SK-N-MC (cell line): ENCODE data around the gene ASTL.

Experiments
- EZH2 ChIP-seq: fragments of 200-600 bp; sonication (generic); IDR thresholded peaks from one replicate; pipeline ENCODE4 v1.6.1; 2017; ENCODE audit warnings: antibody characterized with exemption
- FOXP2 ChIP-seq: optimal IDR thresholded peaks from 2 replicates; pipeline ENCODE3; 2011; ENCODE audit warnings: mild to moderate bottlenecking, moderate library complexity; ENCODE audit not compliant: insufficient read depth; ENCODE audit errors: extremely low read length, control extremely low read depth
- POLR2AphosphoS5 ChIP-seq: IDR thresholded peaks from 2 replicates; pipeline ENCODE4 v1.6.1; 2012; ENCODE audit warnings: mild to moderate bottlenecking, low read depth, low read length, borderline replicate concordance

DNA sequence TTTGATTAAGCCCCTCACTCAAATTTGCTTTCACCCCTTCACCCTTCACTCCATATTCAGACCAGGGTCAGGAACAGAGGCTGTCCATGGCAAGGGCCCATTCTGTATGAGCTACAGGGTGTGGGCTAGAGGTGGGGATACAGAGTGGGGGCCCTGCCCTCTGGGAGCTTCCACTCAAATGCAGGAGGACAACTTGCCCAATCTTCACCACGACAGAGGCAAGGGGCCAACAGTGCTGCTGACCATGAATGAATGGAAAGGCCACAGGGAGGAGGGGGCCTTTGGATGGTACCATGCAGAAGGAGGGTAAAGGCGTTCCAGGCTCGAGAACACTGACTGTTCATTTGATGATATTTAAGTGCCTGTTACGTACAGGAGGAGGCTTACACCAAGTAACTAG lies 44.8 kb downstream of the ASTL start:
- no peak for TF ChIP-seq POLR2AphosphoS5
- no peak for TF ChIP-seq EZH2
- TF ChIP-seq FOXP2: no peak
